ENCODE data around the gene ZNF292.
"Not testable (repeated sequence)": the region's sequence is repeated elsewhere in the genome, so short reads cannot be mapped to it uniquely, and the experiment has no call there.

ZNF292 gene

DNA sequence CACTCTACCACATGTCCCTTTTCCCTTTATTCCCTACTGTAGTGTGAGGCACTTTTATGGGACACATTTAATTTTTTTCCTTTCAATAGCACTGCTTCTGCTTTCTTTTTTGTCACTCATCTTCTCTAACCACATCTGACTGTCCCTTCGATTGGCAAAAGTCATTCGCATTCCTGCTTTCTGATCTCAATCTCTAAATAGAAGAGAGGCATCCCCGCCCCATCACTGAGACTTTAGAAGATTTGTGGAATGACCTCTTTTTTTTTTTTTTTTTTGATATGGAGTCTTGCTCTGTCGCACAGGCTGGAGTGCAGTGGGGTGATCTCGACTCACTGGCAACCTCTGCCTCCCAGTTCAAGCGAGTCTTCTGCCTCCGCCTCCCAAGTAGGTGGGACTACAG lies 9.1 kb downstream of the ZNF292 start:
- no peak for DNase-seq

DNA sequence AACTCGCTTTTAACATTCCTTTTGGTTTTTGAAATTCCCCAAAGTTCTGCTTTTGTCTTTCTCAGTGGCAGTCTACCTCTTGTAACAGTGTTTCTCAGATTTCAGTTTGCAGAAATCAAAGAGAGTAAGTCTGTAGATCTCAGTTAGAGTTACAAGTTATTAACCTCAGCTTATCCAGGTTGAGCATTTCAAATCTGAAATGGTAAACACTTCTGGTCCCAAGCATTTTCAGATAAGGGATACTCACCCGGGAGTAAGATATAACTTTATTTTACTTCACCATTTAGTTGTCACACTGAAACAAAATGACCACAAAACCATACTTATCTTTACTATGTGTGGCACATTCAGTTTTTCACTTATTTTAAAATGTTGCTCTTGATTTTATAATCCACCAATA lies 9.8 kb downstream of the ZNF292 start:
- DNase-seq: peak; percentile 51

DNA sequence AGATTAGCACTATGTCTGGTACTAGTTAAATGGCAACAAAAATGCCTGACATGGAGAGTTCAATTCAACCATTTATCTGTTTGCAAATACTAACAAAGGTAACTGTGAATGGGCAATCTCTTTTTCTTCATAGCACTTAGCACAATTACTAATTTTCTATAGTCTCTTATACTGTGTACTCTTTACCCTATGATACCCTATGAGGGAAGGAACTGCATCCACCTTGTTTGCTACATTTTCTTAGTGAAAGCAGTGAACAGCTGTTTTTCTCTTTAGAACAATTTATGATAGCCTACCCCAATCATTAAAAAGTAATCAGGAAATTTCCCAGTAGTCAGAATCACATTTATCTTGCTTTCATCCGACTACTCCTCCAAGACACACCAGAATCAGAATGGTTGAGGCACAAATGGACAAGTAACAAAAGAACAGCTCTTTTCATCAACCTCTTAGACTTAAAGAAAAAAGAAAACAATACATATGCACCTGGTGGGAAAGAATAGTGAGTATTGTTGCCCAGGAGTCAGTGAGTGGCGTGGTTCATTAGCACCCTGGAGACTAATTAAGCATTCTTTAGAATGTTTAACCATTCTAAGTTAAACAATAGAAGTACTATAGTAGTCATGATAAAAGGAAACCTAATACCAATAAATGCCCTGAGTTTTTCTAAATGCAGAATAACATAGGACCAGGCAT lies 16.7 kb downstream of the ZNF292 start:
- DNase-seq: no peak

DNA sequence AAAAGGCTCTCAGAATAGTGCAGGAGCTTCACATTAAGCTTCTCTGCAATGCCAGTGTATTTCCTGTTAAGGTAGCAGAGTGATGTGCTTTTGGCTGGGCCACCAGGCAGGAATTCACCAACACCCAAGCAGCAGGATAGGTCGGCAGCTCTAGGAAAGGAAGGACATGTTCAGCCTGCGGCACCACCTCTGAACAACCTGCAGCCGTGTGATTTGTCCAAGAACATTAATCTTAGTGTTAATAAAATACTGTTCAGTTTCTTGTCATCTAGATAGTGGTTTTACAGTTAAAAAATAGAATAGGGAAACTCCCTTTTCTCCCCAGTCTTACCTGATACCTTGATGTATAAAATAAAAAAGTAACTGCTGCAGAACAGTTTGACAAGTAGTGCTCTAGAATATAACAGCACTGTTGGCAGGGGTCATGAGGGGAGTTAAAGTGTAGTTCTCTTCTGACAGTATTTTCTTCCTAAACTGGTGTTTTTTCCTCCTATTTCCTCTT lies 18.8 kb downstream of the ZNF292 start:
- no peak for DNase-seq

DNA sequence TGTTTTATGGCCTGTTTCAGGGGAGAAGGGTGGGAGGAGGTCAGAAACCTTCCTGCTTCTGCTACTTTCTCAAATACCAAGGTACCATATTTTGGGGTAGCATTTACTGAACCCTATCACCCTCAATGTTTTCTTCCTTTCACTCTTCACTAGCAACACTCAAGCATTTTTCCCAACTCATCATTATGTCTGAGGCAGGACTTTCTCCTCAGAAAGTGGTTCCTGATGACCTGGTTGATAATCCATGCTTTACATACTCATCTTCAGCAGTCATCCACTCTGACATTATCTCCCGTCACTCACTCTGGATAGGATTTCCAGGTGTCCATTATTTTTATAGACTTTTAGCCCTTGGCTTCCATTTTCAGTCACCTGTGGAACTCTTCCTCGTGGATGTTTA lies 21.1 kb downstream of the ZNF292 start:
- no peak for DNase-seq

DNA sequence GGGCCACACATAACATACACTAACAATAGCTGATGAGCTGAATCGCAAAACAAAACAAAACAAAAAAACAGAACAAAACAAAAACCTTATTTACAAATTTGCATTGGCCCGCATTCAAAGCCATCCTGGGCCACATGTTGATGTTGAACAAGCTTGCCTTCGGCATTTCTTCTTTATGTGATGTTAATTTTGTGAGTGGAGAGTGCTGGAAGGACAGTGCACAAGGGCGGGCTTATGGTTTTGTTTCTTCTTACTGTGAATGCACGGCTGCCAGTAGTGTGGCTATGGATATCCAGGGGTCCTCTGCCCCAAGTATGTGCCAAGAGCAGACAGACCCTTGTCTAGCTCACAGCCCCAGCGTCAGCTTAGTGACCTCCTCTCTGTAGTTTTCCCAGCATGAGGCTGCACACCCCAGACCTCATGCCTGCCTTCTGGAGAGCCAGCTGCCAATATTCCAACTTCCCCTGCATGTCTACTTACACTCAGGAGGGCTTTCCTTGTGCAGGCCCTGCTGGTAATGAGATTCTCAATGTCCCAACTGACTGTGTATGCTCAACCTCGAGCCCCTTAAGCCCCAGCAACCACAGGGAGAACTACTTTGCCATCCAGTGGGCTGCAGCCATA lies 24.9 kb downstream of the ZNF292 start:
- no peak for DNase-seq

DNA sequence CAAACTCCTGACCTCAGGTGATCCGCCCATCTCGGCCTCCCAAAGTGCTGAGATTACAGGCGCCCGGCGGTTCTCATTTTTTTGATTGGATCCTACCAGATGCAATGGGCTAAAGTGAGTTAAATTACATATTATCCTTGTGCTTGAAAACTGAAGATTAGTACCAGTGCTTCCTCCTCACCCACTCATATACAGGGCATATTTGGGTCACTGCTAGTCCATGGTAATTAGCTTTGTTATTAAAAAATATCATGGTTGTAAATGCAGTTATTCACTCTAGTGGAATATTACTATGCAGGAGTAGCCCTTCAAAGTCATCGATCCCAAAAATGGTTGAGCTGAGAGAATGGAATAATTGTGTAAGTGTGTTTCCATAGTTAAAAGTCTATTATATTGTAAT lies 26.5 kb downstream of the ZNF292 start:
- no peak for DNase-seq

DNA sequence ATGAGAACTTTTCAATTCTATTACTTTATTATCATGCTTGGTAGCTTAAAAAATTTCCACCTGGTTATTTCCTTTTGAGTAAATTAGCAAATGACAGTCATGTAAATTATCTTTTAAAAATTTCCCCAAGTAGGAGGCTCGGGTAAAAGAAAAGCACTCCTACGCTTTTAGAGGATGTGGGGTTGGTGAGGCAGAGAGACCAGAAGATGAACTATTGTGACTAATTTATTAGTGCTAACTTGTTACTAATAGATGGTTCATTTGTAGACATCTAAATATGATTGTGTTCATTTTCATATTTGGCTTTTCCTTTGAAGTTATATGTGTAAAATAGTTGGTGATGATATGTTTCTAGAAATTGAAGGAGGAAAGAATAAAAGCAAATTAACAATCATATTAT lies 27.0 kb downstream of the ZNF292 start:
- DNase-seq: no peak

DNA sequence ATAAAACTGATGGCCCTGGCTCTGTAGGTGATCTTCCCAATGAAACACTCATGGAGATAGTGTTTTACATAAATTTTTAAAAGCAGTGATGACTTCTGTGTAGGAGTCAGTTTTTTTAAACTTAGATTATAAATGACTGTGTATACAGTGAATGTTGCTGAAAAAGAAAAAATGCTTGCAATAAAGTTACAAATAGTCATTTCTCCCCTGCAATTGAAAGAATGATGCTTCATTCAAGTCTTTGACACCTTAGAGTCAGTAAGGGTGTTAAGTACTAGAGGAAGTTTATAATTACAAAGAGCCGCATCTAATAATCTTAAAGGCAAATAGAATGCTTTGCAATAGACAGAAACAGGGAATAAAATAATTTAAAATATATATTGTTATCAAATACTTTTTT lies 27.6 kb downstream of the ZNF292 start:
- no peak for DNase-seq

DNA sequence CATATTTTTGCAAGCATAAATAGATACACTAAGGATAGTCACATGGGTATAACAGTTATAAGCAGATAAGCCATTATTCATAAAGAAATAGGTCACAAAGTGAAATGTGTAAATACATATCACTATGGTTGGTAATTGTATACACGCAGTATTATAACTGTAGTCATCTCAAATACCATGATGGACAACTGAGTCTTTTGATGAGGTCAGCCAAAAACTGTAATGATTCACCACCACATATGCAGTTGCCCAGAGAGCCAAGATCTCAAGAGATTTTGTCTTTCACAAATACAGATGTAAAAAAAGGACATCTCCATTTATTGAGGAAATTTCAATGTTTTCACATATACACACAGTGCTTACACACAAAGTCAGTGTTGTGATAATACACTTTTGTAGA lies 28.3 kb downstream of the ZNF292 start:
- DNase-seq: peak; percentile 22

DNA sequence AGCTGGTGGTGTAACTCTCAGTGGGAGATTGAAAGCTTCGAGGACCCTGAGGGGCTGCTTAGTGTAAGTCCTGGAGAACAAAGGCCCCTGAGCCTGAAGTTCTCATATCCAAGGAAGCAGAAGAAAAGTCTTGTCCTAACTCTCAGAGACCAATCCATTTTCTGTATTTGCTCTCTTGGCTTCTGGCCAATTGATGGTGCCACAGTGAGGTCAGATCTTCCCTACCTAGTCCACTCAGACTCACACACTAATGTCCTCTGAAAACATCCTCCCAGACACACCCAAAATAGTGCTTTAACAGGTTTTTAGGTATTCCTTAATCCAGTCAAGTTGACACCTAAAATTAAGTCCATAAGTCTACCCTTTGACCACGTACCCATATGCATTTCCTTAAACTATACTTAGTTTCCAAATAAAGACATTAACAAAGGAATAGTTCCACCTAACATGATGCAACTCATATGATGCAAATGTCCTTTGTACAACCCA lies 29.4 kb downstream of the ZNF292 start:
- no peak for DNase-seq

DNA sequence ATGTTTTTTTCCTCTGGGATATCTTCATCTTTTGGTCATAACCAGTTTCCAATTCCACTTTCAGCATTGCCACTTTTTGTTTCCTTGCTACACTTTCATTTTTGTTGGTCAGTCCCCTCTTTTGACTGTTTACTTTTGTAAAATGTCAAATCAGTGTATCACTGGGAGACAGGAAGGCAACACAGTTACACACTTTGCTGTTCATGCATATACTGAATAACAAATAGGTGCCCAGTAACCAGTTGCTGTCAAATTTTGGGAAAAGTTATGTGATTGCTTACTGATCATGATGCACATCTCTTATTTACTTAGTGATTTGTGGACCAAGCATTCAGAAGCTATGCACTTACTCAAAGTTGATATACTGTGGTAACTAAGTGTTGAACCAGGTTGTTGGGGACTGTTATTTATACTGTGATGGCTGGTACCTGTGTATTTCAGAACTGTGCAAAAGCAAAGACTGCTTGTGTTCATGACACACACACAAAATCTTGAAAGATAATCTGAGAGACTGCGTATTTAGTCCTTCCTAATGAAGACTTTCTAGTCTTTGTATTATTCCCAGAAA lies 41.0 kb downstream of the ZNF292 start:
- no peak for DNase-seq

DNA sequence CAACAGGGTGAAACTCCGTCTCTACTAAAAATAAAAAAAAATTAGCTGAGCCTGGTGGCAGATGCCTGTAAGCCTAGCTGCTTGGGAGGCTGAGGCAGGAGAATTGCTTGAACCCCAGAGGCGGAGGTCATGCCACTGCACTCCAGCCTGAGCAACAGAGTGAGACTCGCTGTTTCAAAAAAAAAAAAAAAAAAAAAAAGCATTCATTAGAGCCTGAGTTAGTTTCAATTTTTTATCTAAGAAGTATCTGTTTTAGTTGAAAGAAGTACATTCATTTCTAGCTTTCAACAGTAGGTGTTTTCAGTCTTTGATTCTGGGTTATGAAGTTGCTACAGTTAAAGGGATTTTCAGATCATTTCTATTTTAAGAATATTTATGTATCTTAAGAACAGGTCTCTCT lies 42.2 kb downstream of the ZNF292 start:
- no peak for DNase-seq

DNA sequence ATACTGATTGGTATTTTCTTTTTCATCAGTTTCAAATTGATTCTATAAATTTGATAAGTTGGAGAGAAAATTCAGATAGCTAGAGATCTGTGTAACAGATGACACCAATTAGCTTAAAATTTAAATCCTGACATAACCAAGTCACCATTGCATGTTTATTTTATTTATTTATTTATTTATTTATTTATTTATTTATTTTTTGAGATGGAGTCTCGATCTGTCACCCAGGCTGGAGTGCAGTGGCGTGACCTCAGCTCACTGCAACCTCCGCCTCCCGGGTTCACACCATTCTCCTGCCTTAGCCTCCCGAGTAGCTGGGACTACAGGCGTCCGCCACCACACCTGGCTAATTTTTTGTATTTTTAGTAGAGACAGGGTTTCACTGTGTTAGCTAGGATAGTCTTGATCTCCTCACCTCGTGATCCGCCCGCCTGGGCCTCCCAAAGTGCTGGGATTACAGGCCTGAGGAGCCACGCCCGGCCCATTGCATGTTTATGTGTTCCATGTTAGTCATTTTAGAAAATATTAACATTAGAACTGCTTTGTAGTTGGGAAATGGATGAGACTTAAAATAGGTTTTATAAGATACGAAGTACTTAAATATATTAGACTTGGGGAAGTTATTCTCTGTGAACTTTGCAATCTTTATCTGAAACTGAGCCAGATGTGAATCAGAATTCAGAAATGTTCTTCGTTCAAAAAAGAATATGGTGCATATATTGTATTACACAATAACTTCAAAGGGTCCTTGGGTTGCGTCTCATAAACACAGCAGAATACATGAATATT lies 42.9 kb downstream of the ZNF292 start:
- not testable (repeated sequence) for DNase-seq

DNA sequence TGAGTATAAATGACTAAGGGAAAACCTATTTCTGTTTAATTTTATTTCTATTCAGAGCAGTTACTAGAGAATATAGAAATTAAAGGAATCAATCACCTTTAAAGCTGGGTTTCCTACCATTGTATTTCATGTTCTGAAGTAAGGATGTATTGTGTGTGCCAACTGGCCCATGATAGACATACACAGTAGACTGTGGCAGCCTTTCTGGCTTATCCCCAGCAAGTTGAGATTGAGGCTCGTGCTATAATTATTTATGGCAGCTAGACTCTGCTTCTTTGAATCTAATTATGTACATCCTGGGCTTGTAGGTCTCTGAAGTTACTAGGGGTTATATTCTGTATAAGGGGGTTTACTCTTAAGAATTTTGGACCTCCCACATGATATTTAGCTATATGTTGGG lies 44.4 kb downstream of the ZNF292 start:
- DNase-seq: no peak

DNA sequence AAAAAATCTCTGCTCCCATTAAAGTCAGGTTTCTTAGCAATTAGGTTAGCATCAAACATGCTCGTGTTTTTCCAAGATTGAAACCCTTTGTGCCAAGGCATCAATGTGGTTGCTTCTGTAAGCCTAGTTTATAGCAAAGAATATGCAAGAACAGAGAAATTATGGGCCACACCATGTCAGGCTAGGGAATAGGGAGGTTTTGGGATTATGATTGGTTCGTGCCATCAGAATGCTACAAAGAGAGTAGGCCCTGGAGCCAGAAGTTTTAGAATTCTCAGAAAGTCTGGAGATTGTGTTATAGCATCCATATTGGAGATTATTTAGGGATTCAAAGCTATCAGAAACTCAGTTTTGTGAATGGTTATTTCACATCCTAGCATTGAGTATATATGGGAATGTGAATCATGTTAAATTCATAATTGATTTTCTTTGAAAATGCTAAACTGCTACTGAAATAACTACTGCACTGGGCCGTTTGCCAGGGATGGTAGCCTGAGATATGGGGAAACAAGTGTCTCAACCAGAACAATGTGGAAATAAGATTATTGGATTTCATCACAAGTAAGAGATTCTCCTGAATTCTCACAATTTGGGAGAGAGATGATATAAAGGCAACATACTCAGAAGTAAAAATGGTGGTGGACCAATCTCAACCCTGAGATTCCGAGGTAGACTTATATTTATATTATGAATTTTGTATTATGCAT lies 45.3 kb downstream of the ZNF292 start:
- no peak for DNase-seq

DNA sequence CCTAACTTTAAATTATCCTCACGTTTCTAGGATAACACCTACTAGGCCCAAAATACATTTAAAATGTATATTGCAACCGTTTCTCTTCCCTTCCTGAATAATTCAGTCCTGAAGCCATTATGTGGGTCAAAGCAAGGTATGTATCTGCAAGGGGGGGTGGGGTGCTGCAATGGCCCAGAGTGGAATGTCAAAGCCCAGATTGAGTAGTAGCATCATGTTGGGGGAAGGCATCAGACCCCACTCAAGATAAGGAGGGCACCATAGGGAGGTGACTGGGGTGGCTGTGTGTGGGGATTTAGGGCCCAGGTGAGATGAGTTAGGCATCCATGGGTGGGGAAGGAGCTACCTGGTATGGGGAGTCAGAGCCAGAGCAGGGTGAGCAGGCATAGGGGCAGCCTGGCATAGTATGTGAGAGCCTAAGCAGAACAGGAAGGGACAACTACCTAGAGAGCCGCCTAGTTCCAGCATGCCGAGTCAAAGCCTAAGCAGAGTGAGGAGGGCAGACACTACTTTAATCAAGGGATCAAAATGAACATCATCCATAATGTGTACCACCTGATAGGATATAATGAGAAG lies 48.2 kb downstream of the ZNF292 start:
- DNase-seq: no peak

DNA sequence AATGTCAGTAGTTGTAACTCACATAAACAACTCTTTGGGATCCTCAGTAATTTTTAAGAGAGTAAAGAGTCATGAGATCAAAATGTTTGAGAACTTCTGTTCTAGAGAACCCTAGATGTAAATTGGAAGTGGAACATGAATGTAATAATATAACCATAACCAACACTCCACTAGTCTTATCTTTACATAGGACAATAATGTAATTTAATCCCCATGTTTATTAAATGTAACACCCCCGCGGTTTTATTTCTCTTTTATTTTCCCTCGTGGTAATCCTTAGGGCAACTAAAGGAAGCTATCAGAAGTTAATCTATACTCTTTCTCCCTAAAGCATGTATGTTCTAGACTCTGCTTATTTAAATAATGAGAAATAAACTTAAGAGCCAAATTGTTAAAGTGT lies 54.4 kb downstream of the ZNF292 start:
- no peak for DNase-seq

DNA sequence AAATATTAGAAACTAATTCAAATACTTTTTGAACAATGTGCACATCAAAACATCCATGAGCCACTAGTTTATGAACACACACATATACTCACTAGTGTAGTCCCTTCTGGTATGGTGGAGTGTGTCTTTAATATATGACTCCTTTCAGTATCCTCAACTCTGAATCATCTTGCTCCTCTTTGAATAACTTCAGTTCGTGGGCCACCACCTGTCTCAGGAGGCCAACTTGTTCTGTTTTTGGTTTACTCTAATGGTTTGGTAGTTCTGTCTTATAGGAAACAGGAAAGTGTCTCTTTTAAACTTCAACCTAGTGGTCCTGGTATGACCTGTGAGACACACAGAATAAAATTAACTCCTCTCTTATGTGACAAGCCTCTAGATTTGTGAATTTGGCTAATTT lies 55.6 kb downstream of the ZNF292 start:
- DNase-seq: no peak

DNA sequence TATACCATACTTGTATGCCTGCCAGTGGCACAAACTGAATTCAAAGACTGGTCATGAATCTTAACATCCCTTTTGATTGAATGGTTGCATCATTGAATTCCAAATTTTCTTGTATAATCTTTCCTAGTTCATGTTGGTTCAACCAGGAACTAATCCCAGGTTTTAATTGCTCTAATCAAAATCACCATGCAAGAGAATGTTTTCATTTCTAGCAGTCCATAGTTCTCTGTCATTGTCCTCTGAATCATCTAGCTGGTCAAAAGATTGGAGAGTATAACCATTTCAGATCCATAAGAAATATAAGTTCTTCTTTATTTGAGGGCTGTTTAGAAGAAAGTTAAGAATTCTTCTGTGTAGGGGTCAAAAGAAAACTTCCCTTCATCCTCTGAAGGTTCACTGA lies 57.2 kb downstream of the ZNF292 start:
- no peak for DNase-seq

DNA sequence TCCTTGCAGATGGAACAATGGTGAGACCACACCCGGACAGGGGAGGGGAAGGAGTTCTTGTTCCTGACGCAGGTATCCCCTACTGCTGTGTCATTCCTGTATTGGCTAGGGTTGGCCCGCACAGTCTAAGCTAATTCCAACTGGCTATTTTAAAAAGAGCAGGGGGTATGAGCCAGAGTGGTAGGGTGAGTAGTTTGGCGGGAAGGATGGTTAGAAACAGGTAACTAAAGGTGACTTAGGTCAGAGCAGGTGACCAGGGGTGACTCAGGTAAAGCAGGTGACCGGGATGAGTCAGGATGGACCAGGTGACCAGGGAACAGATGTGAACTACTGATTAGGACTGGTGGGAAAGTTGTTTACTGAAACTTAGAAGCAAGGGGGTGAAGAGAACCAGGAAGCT lies 58.0 kb downstream of the ZNF292 start:
- no peak for DNase-seq

DNA sequence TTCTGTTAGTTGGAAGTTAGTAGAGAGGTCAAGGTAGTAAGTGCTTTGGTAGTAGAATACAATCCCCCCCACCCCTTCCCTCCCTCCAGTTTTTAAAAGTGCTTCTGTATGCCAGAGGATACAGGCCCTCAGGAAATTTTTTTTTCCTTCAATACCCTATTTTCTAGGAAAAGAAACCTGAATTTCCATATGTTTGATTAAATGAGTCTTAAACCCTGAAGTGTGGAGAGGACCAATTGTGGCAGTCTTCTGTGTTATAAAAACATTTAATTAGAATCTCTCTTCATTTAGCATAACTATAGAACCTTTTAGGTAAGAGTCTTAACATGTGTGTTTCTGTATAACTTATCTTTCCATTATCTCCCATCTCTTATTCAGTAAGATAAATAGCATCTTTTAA lies 59.5 kb downstream of the ZNF292 start:
- DNase-seq: no peak

DNA sequence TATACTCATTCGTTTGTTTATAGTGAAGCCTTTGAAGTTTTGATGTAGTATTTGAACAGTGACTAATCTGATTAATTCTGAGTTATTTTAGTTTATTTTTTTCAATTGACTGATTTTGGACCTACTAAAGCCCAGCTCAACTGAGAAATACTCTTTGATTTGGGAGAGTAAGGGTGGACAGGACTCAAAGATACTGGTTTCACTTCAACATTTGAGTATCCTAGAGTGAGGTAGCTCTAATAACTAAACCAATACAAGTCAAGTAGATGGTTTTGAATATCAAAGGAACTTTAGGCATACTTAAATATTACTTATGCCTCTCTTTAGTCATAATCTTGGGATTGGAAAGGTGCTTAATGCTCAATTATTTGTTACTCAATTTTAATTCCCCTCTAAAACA lies 65.6 kb downstream of the ZNF292 start:
- DNase-seq: no peak

Measured in OCI-M1 (cell line).